ENCODE measurements around the gene SCAI.
"Not testable (repeated sequence)": the region's sequence is repeated elsewhere in the genome, so short reads cannot be mapped to it uniquely, and the experiment has no call there.

The SCAI gene

GRCh38 chr9:125106285-125106893 lies 36.9 kb downstream of the SCAI start:
- DNase-seq (ENCODE audit: low spot score): no peak

DNA sequence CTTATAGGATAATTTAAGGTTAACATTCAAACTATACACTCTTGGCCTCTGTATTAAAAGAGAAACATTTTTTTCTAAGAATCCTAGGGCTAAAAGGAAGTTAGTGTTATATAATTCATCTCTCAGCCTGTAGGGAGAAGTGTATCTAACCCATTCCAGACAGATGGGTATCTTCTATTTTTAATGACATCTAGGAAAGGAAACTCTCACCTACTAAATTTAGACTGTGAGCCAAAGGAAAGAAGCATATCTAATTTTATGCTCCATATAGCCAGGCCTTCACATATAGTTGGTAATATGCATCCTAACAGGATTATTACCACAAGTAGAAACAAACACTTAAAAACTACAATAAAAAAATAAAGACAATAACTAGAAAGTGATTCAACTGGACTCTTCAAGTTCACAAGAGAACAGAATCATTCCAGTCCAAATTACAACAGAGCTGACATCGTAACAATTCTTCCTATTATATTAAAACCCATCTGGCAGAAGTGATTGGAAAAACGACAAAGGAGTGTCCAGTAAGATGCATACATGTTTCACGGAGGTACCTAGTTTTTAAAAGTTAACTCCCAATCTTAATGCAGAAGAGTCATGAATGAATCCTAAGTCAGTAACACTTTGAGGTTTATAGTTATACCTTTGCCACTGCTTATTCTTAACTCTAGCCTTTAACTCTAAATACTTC lies 39.4 kb downstream of the SCAI start:
- DNase-seq (ENCODE audit: low spot score): no peak

DNA sequence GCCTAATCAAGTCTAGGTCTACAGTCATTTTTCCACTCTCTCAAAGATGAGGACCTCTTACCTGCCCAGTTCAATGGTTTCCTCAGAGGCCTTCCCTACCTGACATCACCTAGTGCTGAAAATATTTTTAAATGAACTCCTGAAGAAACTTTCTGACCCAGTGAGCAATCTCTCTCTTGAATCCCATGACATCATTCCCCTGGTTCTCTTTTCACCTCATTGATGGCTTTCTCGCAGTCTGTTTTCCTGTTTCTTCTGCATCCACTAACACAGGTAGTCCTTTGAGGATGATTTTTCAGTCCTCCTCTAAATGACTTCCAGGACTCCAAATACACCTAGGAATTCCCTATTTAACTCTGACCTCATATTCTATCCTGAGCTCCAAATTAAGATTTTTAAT lies 40.3 kb downstream of the SCAI start:
- no peak for DNase-seq (ENCODE audit: low spot score)

DNA sequence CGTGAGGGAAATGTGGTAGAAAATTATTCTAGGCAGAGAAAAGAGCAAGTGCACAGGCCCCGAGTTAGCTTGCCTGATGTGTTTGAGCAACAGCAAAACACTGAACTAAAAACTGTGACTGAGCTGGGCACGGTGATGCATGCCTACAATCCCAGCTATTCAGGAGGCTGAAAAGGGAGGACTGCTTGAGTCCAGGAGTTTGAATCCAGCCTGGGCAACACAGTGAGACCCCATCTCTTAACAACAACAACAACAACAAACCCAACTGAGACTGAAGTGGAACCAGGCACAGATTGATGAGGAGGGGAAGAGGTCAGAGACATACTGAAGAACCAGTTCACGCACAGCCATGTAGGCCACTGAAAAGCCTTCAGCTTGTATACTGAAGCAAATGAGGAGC lies 42.5 kb downstream of the SCAI start:
- no peak for DNase-seq (ENCODE audit: low spot score)

GRCh38 chr9:125099816-125100215 lies 43.5 kb downstream of the SCAI start:
- DNase-seq (ENCODE audit: low spot score): no peak

GRCh38 chr9:125095821-125096443 lies 47.4 kb downstream of the SCAI start:
- DNase-seq (ENCODE audit: low spot score): no peak

- DNase-seq (ENCODE audit: low spot score): peak; percentile 51
These were observed 52.2 kb downstream of the SCAI start for GRCh38 chr9:125091121-125091520.

DNA sequence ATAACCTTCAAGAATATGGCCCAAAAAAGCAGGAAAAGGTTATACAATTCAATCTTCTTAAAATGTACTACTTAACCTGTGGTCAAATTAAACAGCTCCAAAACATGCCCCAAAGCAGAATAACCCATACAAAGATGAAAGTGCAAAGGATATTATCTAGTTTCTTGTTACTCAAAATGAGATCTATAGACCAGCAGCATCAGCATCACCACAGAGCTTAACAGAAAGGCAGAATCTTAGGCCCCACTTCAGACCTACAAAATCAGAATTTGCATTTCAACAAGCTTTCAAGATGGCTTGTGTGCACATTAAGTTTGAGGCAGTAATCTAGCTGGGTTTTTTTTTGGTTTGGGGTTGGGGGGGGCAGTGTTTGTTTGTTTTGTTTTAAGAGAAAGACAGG lies 54.0 kb downstream of the SCAI start:
- DNase-seq (ENCODE audit: low spot score): no peak

- DNase-seq (ENCODE audit: low spot score): no peak
These were observed 54.6 kb downstream of the SCAI start for GRCh38 chr9:125088752-125089151.

- DNase-seq (ENCODE audit: low spot score): no peak
These were observed 57.4 kb downstream of the SCAI start for GRCh38 chr9:125085703-125086477.

DNA sequence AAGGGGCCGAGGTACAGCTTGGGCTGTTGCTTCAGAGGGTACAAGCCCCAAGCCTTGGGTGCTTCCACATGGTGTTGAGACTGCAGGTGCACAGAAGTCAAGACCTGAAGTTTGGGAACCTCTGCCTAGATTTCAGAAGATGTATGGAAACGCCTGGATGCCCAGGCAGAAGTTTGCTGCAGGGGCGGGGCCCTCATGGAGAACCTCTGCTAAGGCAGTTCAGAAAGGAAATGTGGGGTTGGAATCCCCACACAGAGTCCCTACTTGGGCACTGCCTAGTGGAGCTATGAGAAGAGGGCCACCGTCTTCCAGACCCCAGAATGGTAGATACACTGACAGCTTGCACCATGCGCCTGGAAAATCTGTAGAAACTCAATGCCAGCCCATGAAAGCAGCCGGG lies 61.1 kb downstream of the SCAI start:
- not testable (repeated sequence) for DNase-seq (ENCODE audit: low spot score)

DNA sequence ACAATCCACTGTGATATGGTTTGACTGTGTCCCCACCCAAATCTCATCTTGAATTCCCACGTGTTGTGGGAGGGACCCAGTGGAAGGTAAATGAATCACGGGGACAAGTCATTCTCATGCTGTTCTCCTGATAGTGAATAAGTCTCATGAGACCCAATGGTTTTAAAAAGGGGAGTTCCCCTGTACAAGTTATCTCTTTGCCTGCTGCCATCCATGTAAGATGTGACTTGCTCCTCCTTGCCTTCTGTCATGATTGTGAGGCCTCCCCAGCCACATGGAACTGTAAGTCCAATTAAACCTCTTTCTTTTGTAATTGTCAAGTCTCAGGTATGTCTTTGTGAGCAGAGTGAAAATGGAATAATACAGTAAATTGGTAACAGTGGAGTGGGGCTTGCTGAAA lies 62.5 kb downstream of the SCAI start:
- not testable (repeated sequence) for DNase-seq (ENCODE audit: low spot score)

DNA sequence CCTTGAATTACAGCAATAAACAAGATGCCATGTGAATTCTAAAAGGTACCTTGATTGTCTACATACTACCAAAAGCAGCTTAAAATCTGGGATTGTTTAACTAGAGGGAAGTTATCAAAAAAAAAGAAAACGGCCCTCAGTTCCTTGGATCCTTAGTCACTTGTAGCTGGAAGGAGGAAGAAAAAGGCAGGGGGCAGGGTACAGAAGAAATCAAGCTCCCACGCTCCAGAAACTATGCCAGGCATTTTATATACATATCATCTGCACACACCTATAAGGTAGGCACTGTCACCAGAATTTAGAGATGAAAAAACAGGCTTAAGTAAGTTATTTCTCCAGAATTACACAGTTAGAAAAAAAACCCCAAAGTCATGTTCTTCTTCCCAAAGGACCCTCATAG lies 63.4 kb downstream of the SCAI start:
- no peak for DNase-seq (ENCODE audit: low spot score)

- no peak for DNase-seq (ENCODE audit: low spot score)
These were observed 67.3 kb downstream of the SCAI start for GRCh38 chr9:125075997-125076396.

GRCh38 chr9:125074976-125075375 lies 68.4 kb downstream of the SCAI start:
- no peak for DNase-seq (ENCODE audit: low spot score)

DNA sequence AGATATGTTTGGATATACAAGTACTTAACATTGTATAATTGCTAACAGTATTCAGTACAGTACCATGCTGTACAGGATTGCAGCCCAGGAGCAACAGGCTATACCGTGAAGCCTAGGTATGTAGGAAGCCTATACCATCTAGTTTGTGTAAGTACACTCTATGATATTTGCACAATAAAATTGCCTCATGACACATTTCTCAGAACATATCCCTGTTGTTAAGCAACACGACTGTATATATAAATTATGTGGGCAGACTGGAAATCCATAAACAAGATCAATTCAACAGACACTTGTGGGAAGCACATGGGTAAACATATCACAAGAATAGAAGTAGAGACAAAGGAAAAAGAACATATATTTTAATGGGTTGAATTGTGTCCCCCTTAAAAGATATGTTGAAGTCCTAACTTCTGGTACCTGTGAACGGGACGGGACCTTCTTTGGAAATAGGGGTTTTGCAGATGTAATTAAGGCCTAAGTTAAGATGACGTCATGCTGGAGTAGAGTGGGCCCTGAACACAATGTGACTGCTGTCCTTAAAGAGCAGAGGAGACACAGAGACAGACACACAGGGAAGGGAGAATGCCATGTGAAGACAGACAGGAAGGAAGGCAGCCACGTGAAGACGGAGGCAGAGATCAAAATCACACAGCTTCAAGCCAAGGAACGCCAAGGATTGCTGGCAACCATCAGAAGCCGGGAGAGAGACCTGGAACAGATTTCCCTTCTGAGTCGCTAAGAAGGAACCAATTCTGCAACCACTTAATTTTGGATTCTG lies 76.3 kb downstream of the SCAI start:
- peak; percentile 47 for DNase-seq (ENCODE audit: low spot score)

DNA sequence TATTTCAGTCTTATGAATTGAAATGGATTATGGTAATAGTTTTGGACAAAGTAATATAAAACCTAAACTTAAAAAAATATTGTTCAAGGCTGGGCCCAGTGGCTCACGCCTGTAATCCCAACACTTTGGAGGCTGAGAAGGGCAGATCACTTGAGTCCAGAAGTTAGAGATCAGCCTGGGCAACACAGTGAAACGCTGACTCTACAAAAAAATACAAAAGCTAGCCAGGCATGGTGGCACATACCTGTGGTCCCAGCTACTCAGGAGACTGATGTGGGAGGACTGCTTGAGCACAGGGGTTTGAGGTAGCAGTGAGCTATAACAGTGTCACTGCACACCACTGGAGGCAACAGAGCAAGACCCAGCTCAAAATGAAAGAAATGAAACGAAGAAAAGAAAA lies 81.9 kb downstream of the SCAI start:
- DNase-seq (ENCODE audit: low spot score): no peak

GRCh38 chr9:125049212-125050049 lies 93.9 kb downstream of the SCAI start:
- DNase-seq (ENCODE audit: low spot score): peak; percentile 14

GRCh38 chr9:125043631-125044030 lies 99.7 kb downstream of the SCAI start:
- DNase-seq (ENCODE audit: low spot score): no peak

DNA sequence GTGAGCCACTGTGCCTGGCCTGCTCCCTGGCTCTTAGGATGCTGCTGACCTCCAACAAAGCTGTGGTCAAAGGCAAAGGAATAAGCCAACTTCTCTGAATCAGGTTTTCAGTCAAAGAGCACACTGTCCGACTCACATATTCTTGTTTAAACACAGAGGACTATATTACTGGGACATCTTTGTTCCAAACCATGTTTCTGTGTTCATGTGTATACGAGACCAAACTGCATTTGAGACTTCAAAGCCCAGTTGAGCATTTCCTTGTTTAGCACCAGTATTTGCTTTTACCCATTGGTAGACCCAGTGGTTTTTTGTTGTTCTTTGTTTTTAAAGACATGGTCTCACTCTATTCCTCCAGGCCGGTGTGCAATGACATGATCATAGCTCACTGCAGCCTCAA lies 100.2 kb downstream of the SCAI start:
- no peak for DNase-seq (ENCODE audit: low spot score)

DNA sequence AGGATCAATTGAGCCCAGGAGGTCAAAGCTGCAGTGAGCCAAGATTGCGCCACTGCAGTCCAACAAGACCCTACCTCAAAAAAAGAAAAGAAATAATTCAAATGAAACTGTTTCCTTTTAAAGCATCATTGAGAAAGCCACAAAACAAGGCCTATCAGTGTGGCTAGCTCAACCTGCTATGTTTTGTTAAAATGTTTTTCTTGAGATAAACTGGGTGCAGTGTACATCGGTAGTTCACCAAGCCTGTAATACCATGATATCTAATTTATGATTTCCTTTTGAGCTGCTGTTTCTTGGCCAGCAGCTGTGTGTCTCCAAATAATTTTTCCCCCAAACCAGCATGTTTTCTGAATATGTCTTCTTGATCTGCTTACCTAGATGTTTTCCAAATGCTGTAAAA lies 105.2 kb downstream of the SCAI start:
- no peak for DNase-seq (ENCODE audit: low spot score)

Measured in cerebellar cortex (tissue), 1 donor.